ENCODE measurements around the gene GTF3C4. TPM values are rescaled to one million over a fixed set of nuclear protein-coding genes. Genes with fewer than 3 reads are reported as not detected.

GTF3C4 gene
- total and polyA plus RNA-seq, 2 of the 13 experiments (the other 11 are each of a cell fraction or from before 2014, with no cell fraction given): 2.6 to 12.9 TPM

DNA sequence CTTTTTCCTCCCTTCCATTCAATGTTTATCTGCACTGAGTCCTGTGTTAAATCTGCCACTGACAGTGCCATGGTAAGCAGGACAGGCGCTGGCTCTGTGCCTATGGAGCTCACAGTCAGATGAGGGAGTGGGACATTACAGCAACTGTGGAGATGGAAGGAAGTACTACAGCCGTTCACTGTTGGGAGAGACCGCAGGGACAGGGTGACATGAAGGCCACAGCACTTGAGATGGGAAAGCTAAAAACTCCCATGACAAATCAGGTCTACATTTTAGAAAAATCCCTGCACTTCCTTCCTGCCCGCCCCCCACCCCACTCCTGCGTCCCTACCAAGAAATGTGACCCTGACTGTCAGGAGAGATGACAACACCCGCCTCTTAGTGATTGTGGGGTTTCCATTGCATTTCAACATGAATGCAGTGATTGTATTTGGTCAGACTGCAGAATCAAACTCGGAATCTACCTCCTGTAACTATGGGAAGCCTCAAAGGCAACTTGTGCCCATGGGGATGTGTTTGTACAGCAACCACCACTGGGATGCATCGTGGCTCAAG is 56.4 kb downstream of the GTF3C4 start (continued):
- TF ChIP-seq E2F1 (CRISPR knock-in tag; IDR thresholded peaks at IDR 0.05) (no peak), ZNF660 (CRISPR knock-in tag; IDR thresholded peaks at IDR 0.05; ENCODE audit: borderline replicate concordance, low read depth) (no peak), CAMTA2 (CRISPR knock-in tag; IDR thresholded peaks at IDR 0.05; ENCODE audit: borderline replicate concordance) (no peak), WIZ (CRISPR knock-in tag; IDR thresholded peaks at IDR 0.05) (no peak), ZNF607 (CRISPR knock-in tag; IDR thresholded peaks at IDR 0.05; ENCODE audit: borderline replicate concordance) (no peak), HDAC6 (IDR thresholded peaks at IDR 0.05; ENCODE audit: low read depth, low read length) (no peak)
- TF ChIP-seq, protein P1, sequence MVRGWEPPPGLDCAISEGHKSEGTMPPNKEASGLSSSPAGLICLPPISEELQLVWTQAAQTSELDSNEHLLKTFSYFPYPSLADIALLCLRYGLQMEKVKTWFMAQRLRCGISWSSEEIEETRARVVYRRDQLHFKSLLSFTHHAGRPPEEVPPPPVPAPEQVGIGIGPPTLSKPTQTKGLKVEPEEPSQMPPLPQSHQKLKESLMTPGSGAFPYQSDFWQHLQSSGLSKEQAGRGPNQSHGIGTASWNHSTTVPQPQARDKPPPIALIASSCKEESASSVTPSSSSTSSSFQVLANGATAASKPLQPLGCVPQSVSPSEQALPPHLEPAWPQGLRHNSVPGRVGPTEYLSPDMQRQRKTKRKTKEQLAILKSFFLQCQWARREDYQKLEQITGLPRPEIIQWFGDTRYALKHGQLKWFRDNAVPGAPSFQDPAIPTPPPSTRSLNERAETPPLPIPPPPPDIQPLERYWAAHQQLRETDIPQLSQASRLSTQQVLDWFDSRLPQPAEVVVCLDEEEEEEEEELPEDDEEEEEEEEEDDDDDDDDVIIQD (CRISPR knock-in tag; IDR thresholded peaks at IDR 0.05; ENCODE audit: low read depth): no peak

DNA sequence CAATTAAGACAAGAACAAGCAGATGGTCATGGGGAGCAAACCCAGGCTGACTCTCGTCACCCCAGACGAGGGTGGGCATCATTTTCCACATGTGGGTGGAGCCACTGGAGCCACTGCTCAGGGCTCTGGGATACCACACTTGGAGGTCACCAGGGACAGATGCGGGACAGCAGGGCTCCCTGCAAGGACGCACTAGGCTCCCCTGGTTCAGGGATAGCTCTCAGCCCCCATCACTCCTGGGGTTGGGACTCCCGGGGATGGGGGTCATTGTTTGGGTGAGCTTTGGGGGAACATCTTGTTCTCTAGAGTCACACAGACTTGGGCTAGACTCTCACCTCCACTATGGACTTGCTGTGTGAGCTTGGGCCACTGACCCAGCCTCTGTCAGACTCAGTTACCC is 57.8 kb downstream of the GTF3C4 start:
- ChIA-PET POLR2A (no interaction called here), CTCF (ENCODE audit: low intra/inter-chr PET ratio, low total read pairs) (no interaction called here)
- Histone ChIP-seq H2AFZ (ENCODE audit: low read length) (no peak overlapping the region), H3K9me3 (ENCODE audit: low read length) (no peaks in the 10 kb centered on the region), H3K27ac (ENCODE audit: extremely low read length, insufficient read depth, low read length) (no peak overlapping the region), H3K79me2 (ENCODE audit: insufficient read depth, low read length) (no peaks in the 10 kb centered on the region), H3K4me3 (replicated peaks in 1 of 3; ENCODE audit: insufficient read depth in 1 of 3, low read depth in 2 of 3, low read length in 3 of 3) (no peak overlapping the region), H4K20me1 (ENCODE audit: insufficient read depth, low read length) (no peaks in the 10 kb centered on the region), H3K9ac (ENCODE audit: insufficient read depth, low read depth, low read length) (no peak overlapping the region), H3K4me1 (ENCODE audit: insufficient read depth, low read length) (no peaks in the 10 kb centered on the region), H3K27me3 (ENCODE audit: control insufficient read depth in 1 of 2, insufficient read depth in 2 of 2, low read length in 2 of 2) (peaks cover 5 to 31% of the 10 kb centered on the region in 2 experiments), H3K36me3 (replicated peaks in 1 of 2; ENCODE audit: control insufficient read depth in 1 of 2, insufficient read depth in 2 of 2, low read length in 2 of 2) (no peaks in the 10 kb centered on the region), H3K4me2 (ENCODE audit: low read depth, low read length) (no peak overlapping the region)
- no peak for TF ChIP-seq CC2D1A (CRISPR knock-in tag; IDR thresholded peaks at IDR 0.05)
- TF ChIP-seq SKIL (CRISPR knock-in tag; IDR thresholded peaks at IDR 0.05; ENCODE audit: borderline replicate concordance): no peak
- TF ChIP-seq, protein P2, sequence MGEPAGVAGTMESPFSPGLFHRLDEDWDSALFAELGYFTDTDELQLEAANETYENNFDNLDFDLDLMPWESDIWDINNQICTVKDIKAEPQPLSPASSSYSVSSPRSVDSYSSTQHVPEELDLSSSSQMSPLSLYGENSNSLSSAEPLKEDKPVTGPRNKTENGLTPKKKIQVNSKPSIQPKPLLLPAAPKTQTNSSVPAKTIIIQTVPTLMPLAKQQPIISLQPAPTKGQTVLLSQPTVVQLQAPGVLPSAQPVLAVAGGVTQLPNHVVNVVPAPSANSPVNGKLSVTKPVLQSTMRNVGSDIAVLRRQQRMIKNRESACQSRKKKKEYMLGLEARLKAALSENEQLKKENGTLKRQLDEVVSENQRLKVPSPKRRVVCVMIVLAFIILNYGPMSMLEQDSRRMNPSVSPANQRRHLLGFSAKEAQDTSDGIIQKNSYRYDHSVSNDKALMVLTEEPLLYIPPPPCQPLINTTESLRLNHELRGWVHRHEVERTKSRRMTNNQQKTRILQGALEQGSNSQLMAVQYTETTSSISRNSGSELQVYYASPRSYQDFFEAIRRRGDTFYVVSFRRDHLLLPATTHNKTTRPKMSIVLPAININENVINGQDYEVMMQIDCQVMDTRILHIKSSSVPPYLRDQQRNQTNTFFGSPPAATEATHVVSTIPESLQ (CRISPR knock-in tag; conservative IDR thresholded peaks at IDR 0.05): no peak
- TF ChIP-seq NRL (CRISPR knock-in tag; IDR thresholded peaks at IDR 0.05; ENCODE audit: borderline replicate concordance): no peak
- TF ChIP-seq GATAD1 (CRISPR knock-in tag; IDR thresholded peaks at IDR 0.05): no peak
- no peak for TF ChIP-seq ZNF703 (CRISPR knock-in tag; IDR thresholded peaks at IDR 0.05; ENCODE audit: borderline replicate concordance)
- TF ChIP-seq NFE2 (CRISPR knock-in tag; IDR thresholded peaks at IDR 0.05): no peak
- no peak for TF ChIP-seq ZNF331 (CRISPR knock-in tag; IDR thresholded peaks at IDR 0.05)
- TF ChIP-seq ZNF776 (CRISPR knock-in tag; IDR thresholded peaks at IDR 0.05): no peak
- in situ Hi-C loops (cut with HindIII; ENCODE audit: extremely low pct_ligation_motif_present, low pct_unique_long_range_greater_than_20kb) (no loop called here), intact Hi-C loops (cut with micrococcal nuclease; ENCODE audit: unreplicated experiment) (no loop called here)
- BruUV-seq (replicated peaks): no TSS peak
- no CpG with 5 or more reads among the region's 5 CpGs for WGBS (ENCODE audit: low lambda C conversion rate)
- ATAC-seq (no peak), FAIRE-seq (no peak), DNase-seq (ENCODE audit: low spot score) (no peak)
